Spleen (tissue), 11 donors: Measurements from ENCODE around the gene STARD3NL. TPM values are rescaled to one million over a fixed set of nuclear protein-coding genes. Genes with fewer than 3 reads are reported as not detected.
"Not testable (repeated sequence)": the region's sequence is repeated elsewhere in the genome, so short reads cannot be mapped to it uniquely, and the experiment has no call there.

Experiments used
- DNase-seq: peaks from one replicate; pipeline ENCODE4 v3.0.0-alpha.2; 2020
- H3K27ac ChIP-seq, 8 donors: fragments of 200-600 bp; sonication (generic) in 7 of 8; 1 replicate in 4 of 8; 2 replicates in 4 of 8; pipeline versions ENCODE4 v1.5.0 to v1.8.0; 2016 to 2021; ENCODE audit warnings: inconsistent platforms in 4 of 8, mild to moderate bottlenecking in 4 of 8, moderate library complexity in 1 of 8
- H3K27me3 ChIP-seq, 7 donors: fragments of 200-600 bp; sonication (generic) in 6 of 7; replicated peaks in 1 of 7; 1 replicate in 4 of 7; 2 replicates in 3 of 7; pipeline versions ENCODE4 v1.5.0 to v1.8.0; 2016 to 2021; ENCODE audit warnings: inconsistent platforms in 3 of 7, mild to moderate bottlenecking in 1 of 7
- H3K36me3 ChIP-seq, 6 donors: fragments of 200-600 bp; sonication (generic) in 5 of 6; 1 replicate in 4 of 6; 2 replicates in 2 of 6; pipeline versions ENCODE4 v1.5.0 to v1.8.0; 2016 to 2021; ENCODE audit warnings: inconsistent platforms in 2 of 6
- H3K4me1 ChIP-seq, 6 donors: fragments of 200-600 bp; sonication (generic) in 5 of 6; 1 replicate in 3 of 6; 2 replicates in 3 of 6; pipeline versions ENCODE4 v1.5.0 to v1.8.0; 2016 to 2021; ENCODE audit warnings: inconsistent platforms in 3 of 6
- H3K4me3 ChIP-seq, 8 donors: fragments of 200-600 bp; sonication (generic) in 7 of 8; 1 replicate in 4 of 8; 2 replicates in 4 of 8; pipeline versions ENCODE4 v1.5.0 to v1.8.0; 2016 to 2021; ENCODE audit warnings: inconsistent platforms in 4 of 8, mild to moderate bottlenecking in 4 of 8, moderate library complexity in 2 of 8
- H3K9me3 ChIP-seq, 8 donors: fragments of 200-600 bp; sonication (generic) in 7 of 8; 1 replicate in 4 of 8; 2 replicates in 4 of 8; pipeline versions ENCODE4 v1.5.0 to v1.8.0; 2016 to 2021; ENCODE audit warnings: inconsistent platforms in 4 of 8
- POLR2A ChIP-seq, 3 donors: fragments of 450-650 bp; IDR thresholded peaks; one replicate each; pipeline ENCODE4 v1.5.1; 2017; ENCODE audit warnings: antibody characterized with exemption in 3 of 3, mild to moderate bottlenecking in 1 of 3
- POLR2AphosphoS5 ChIP-seq, 3 donors: sonication (generic); formaldehyde crosslinking; IDR thresholded peaks; one replicate each; pipeline ENCODE4 v1.5.1; 2017; ENCODE audit warnings: antibody characterized with exemption in 3 of 3
- WGBS, 5 donors: extraction: QIAGEN DNeasy Blood & Tissue Kit in 3 of 5; methylation state at CpG; one replicate each; pipeline versions ENCODE4 v1.1.5 to v1.1.7; 2013 to 2018; 5-methylcytosine and 5-hydroxymethylcytosine counted together
- intact Hi-C: fragments of 100-400 bp; cut with DNase I; formaldehyde crosslinking; loops from one replicate; pipeline ENCODE4 v1.15.0; 2023; ENCODE audit warnings: low total_unique reads
- polyA plus RNA-seq, 3 donors: library from polyadenylated mRNA; stranded (reverse); fragments of 200-250 nt; gene quantifications; one replicate each; pipeline ENCODE4 v1.2.1, GENCODE V29; 2013
- total RNA-seq, 7 donors: library from RNA; depleted of rRNA in 3 of 7; stranded (reverse); fragments of >200 nt in 3 of 7; fragmentation: NEBNext Ultra II Directional in 4 of 7; extraction: Animal tissue kit (Norgen Biotek cat#: 25700) in 4 of 7; gene quantifications; one replicate each; pipeline versions ENCODE4 v1.1.0 to v1.2.1, GENCODE V29; 2016 to 2021
- TF ChIP-seq, protein P1 (sequence below), 11 experiments: fragments of 200-600 bp in 7 of 11; fragments of 450-650 bp in 4 of 11; sonication (generic) in 4 of 11; IDR thresholded peaks in 8 of 11; conservative IDR thresholded peaks in 3 of 11; 1 replicate in 7 of 11; 2 replicates in 4 of 11; pipeline versions ENCODE4 v1.4.0 to v1.8.0; 2016 to 2021; ENCODE audit warnings: antibody characterized with exemption in 11 of 11, inconsistent platforms in 4 of 11, mild to moderate bottlenecking in 1 of 11
- donor health status: healthy with polysubstance abuse.
- donor health status: DM: no; HTN: no; CAD: no; lungs with moderate emphysema.
- donor health status: DM: no; HTN: no; CAD: no.
- donor health status: Bipolar disorder and iron deficiency.
- donor health status: healthy.
- donor health status: DM: no; HTN: no; CAD: no.
- donor health status: DM: yes; HTN: yes; CAD: no.

The STARD3NL gene
- total and polyA plus RNA-seq, 10 donors = 19.8 to 50.2 (median 36.7) TPM

DNA sequence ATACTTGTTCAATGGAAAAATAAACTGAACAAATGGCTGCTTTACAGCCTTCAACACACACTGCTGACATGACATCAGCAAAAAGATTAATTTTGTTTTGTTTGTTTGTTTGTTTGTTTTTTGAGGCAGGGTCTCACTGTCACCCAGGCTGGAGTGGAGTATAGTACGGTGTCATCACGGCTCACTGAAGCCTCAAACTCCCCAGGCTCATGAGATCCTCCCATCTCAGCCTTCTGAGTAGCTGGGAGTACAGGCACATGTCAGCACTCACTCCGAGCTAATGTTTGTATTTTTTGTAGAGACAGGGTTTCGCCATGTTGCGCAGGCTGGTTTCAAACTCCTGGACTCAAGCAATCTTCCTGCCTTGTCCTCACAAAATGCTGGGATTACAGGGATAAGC lies 84.5 kb downstream of the STARD3NL start:
- intact Hi-C loops = no loop called here
- TF ChIP-seq POLR2AphosphoS5 (IDR thresholded peaks at IDR 0.05) (no peak), POLR2A (IDR thresholded peaks at IDR 0.05) (no peak)
- TF ChIP-seq, protein P1, sequence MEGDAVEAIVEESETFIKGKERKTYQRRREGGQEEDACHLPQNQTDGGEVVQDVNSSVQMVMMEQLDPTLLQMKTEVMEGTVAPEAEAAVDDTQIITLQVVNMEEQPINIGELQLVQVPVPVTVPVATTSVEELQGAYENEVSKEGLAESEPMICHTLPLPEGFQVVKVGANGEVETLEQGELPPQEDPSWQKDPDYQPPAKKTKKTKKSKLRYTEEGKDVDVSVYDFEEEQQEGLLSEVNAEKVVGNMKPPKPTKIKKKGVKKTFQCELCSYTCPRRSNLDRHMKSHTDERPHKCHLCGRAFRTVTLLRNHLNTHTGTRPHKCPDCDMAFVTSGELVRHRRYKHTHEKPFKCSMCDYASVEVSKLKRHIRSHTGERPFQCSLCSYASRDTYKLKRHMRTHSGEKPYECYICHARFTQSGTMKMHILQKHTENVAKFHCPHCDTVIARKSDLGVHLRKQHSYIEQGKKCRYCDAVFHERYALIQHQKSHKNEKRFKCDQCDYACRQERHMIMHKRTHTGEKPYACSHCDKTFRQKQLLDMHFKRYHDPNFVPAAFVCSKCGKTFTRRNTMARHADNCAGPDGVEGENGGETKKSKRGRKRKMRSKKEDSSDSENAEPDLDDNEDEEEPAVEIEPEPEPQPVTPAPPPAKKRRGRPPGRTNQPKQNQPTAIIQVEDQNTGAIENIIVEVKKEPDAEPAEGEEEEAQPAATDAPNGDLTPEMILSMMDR (IDR thresholded peaks at IDR 0.05 in 8 of 11, conservative IDR thresholded peaks at IDR 0.05 in 3 of 11) = no peak
- H3K9me3 ChIP-seq = no peaks in the 10 kb centered on the region
- H3K27me3 ChIP-seq = no peaks in the 10 kb centered on the region
- H3K4me3 ChIP-seq = no peak overlapping the region
- 73 to 93% (median 85%) methylated on average over 5 of the region's 5 CpGs for WGBS, 5 donors
- DNase-seq = no peak
- no peaks in the 10 kb centered on the region for H3K36me3 ChIP-seq
- H3K27ac ChIP-seq = peak overlapping the region in 3 of 8 donors; percentile 11 to 41 (median 21)
- H3K4me1 ChIP-seq = peaks cover 0 to 12% (median 0%) of the 10 kb centered on the region in 6 donors

DNA sequence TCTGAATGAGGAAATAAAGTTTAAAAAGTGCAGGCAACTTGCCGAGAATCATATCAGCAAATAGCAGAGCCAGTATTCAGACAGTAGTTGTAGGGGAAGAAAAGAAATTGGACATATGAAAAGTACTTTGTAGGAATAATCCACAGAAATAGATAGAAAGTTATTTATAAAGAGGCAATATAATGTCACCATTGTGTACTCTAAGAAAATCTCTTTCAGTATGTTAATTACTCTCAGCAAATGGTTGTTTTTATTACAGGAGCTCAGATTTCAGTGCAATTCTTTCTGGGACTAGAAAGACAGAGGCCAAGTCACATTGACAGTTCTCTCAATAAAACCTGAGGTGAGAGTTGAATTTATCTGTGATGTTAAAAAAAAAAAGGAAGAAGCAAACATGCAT lies 85.2 kb downstream of the STARD3NL start:
- H3K4me3 ChIP-seq, H3K27me3 ChIP-seq, DNase-seq, H3K4me1 ChIP-seq, intact Hi-C loops, H3K9me3 ChIP-seq, H3K36me3 ChIP-seq: not testable (repeated sequence)
- H3K27ac ChIP-seq = peak overlapping the region in 3 of 8 donors; percentile 11 to 41 (median 21)
- WGBS, 5 donors = 73 to 82% (median 74%) methylated on average over 1 of the region's 1 CpG

DNA sequence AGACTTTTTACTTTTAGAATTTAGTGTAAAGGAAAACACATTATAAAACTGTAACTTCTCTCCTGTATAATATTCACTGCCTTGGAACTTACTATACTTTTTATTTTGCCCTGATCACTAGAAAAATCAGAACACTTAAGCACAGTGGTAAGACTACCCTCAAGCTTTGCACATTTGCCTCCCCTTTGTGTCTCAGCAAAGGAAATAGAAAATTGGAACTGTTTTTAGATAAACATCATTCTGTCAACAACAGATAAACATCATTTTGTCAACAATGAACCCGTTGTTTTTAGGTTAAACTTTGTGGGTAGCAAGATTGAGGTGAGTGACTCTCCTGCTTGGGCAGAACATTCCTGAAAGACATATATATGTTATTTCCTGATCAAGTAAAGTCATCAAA lies 86.6 kb downstream of the STARD3NL start:
- H3K4me3 ChIP-seq, H3K4me1 ChIP-seq, H3K27me3 ChIP-seq, intact Hi-C loops, DNase-seq, H3K36me3 ChIP-seq, H3K9me3 ChIP-seq: not testable (repeated sequence)
- 32 to 83% (median 48%) methylated on average over 1 of the region's 1 CpG for WGBS, 5 donors
- H3K27ac ChIP-seq = peak overlapping the region in 2 of 8 donors; percentile 32 to 48

DNA sequence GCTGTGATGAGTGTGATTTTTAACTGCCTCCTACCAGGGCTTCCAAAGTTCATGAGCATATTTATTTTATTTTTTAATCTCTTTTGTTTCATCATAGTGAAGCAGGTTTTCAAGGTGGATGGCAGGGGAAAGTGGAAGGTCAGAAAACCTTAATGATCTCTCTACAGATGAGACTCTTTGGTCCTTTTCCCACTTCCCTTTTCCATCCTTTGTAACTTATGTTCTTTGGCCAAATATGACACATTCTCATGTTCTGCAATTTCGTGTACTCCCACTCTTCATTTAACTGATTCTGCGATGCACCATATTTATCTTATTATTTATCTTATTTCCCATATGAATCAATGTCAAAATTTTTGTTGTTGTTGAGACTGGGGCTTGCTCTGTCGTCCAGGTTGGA lies 87.9 kb downstream of the STARD3NL start:
- DNase-seq, H3K36me3 ChIP-seq, intact Hi-C loops, H3K9me3 ChIP-seq, H3K4me1 ChIP-seq, H3K27me3 ChIP-seq: not testable (repeated sequence)
- peak overlapping the region in 1 of 8 donors; percentile 31 for H3K4me3 ChIP-seq
- peak overlapping the region in 2 of 8 donors; percentile 30 to 47 for H3K27ac ChIP-seq
- 51 to 69% (median 60%) methylated on average over 3 of the region's 3 CpGs for WGBS, 5 donors

DNA sequence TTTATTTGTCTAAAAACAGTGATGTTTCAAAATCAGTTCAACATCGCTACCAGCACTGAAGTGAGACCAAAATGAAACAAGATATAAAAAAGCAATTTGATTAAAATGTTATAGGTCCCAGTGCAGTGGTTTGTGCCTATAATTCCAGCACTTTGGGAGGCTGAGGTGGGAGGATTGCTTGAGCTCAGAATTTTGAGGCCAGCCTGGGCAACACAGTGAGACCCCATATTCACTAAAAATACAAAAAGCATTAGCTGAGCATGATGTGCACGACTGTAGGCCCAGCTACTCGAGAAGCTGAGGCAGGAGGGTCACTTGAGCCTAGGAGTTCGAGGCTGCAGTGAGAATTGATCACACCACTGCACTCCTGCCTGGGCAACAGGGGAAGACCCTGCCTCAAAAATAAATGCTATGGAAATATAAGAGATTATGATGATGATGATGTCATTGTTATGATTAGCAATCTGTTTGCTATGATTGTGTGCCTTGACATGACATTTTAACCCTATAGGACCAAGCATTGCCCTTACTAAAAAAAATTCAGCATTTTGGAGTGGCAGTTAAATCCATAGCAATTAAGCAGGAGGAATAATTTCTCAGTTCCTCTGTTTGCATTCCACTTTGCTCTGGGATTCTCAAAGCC lies 91.8 kb downstream of the STARD3NL start:
- 69 to 83% (median 80%) methylated on average over 4 of the region's 4 CpGs for WGBS, 5 donors
- H3K27ac ChIP-seq = peak overlapping the region in 3 of 8 donors; percentile 3 to 55 (median 15)
- H3K4me3 ChIP-seq, H3K36me3 ChIP-seq, H3K27me3 ChIP-seq, H3K9me3 ChIP-seq, H3K4me1 ChIP-seq, DNase-seq, intact Hi-C loops: not testable (repeated sequence)

DNA sequence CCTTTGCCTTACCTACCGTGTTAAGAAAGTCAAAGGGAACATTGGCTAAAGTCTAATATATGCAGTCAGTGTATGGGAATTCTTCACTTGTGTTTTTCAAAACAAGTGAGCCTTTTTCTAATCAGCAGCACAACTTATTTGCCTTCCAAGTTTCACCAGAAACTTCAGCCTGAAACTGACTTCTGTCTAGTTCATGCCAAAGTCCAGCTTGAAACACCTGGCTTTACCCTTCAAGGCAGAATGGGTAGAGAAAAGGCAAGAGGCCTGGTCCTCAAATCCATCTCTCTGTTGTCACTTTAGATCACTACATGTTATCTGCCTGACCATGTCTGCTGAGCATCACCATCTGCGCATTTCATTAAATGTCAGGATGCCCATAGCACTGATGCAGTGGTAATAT lies 92.4 kb downstream of the STARD3NL start:
- DNase-seq, intact Hi-C loops, H3K4me1 ChIP-seq, H3K36me3 ChIP-seq, H3K27me3 ChIP-seq, H3K4me3 ChIP-seq, H3K9me3 ChIP-seq: not testable (repeated sequence)
- H3K27ac ChIP-seq = peak overlapping the region in 1 of 8 donors; percentile 55
- WGBS, 5 donors = 80 to 92% (median 87%) methylated on average over 1 to 2 of the region's 2 CpGs
